Measurements from ENCODE around the gene MICAL2.

DNA sequence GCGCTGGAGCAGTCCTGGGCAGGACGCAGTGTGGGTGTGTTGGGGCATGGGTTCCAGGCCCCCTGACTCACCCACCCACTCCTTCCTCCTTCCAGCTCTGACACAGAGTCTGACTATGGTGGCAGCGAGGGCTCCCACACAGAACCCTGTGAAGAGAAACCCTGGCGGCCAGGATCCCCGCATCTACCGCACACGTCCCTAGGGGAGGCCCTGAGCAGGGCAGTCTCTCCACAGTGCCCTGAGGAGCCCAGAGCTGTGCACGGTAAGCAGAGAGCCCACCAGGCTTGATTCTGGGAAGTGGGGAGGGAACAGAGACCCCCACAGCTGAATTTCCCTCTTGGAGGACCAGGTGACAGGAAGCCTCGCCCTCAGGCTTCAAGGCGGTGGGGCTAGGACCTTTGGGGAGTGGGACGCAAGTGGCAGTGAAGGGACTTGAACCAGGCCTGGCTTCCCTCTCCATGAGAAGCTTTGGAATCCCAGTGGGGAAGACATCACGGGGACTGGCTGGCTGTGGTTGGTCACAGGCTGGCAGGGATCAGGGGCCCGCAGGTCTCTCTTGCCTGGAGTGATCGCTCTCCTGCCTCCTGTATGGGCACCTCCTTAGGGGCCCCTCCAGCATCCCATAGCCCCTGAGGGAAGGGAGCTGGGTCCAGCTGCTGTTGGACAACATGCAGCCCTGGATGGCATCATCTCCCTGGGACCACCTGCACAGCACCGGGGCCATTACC is 170.6 kb downstream of the MICAL2 start:
- TF ChIP-seq, protein P1, sequence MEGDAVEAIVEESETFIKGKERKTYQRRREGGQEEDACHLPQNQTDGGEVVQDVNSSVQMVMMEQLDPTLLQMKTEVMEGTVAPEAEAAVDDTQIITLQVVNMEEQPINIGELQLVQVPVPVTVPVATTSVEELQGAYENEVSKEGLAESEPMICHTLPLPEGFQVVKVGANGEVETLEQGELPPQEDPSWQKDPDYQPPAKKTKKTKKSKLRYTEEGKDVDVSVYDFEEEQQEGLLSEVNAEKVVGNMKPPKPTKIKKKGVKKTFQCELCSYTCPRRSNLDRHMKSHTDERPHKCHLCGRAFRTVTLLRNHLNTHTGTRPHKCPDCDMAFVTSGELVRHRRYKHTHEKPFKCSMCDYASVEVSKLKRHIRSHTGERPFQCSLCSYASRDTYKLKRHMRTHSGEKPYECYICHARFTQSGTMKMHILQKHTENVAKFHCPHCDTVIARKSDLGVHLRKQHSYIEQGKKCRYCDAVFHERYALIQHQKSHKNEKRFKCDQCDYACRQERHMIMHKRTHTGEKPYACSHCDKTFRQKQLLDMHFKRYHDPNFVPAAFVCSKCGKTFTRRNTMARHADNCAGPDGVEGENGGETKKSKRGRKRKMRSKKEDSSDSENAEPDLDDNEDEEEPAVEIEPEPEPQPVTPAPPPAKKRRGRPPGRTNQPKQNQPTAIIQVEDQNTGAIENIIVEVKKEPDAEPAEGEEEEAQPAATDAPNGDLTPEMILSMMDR (IDR thresholded peaks at IDR 0.05), result no peak
- no peak for TF ChIP-seq POLR2A (IDR thresholded peaks at IDR 0.05)
